ENCODE measurements around the gene SLC24A3. TPM values are rescaled to one million over a fixed set of nuclear protein-coding genes. Genes with fewer than 3 reads are reported as not detected.

Gene SLC24A3
- total and polyA plus RNA-seq, 11 donors, result 0.26 to 3.9 (median 0.77) TPM

DNA sequence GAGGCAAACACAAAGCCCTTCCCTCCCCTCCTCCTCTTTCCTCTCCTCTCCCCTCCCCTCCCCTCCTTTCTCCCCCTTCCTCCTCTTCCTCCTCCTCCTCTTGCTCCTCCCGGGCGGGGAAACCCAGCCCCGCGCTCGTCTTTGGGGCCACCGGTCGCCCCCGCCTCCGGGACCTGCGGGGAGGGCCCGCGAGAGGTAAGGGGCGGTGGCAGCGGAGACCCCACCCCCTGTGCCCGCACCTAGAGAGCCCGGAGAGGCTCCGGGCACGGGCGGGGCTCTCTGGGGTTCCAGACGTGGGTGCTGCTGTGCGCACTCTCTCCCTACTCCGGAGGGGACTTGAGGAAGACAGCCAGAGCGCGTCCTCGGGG is 545.7 kb downstream of the SLC24A3 start, which contains the start of gene RIN2:
Gene RIN2, plus strand, starts transcription at position 126 of the 368 bp plus-strand sequence. CDS start 131,344 bp downstream, outside the sequence.
- DNase-seq (peak in 1 of 5 donors; percentile 86), ATAC-seq (peak; percentile 37 to 78 (median 66))
- no peaks in the 10 kb centered on the region for H3K9me3 ChIP-seq
- intact Hi-C loops (cut with DNase I), result loop anchor here in 7 of 10 donors (2.0 to 10.0 kb wide), 4 partner anchors 27 to 67 kb away; no protein-coding TSS in a partner anchor
- peaks cover 0 to 10% (median 0%) of the 10 kb centered on the region in 9 donors for H3K36me3 ChIP-seq
- peak within 1 kb of the TSS; percentile 52 to 94 (median 78) for H3K4me3 ChIP-seq
- 1 to 2% (median 2%) methylated on average over 21 to 25 of the region's 25 CpGs for WGBS, 4 donors
- H3K4me1 ChIP-seq, result peaks cover 6 to 50% (median 39%) of the 10 kb centered on the region in 12 donors
- no peak for TF ChIP-seq CTCF (IDR thresholded peaks at IDR 0.05)
- peak in 1 of 2 donors; percentile 44 for TF ChIP-seq POLR2A (IDR thresholded peaks at IDR 0.05)
- H3K27ac ChIP-seq, result peak within 1 kb of the TSS; percentile 91 to 100 (median 98)
- H3K27me3 ChIP-seq, result no peaks in the 10 kb centered on the region

- peaks cover 6 to 50% (median 40%) of the 10 kb centered on the region in 12 donors for H3K4me1 ChIP-seq
- H3K4me3 ChIP-seq, result peak overlapping the region; percentile 52 to 94 (median 78)
- DNase-seq (peak; percentile 81 to 93 (median 90)), ATAC-seq (peak; percentile 45 to 69 (median 62))
- H3K27me3 ChIP-seq, result no peaks in the 10 kb centered on the region
- peak overlapping the region; percentile 91 to 100 (median 98) for H3K27ac ChIP-seq
- H3K9me3 ChIP-seq, result no peaks in the 10 kb centered on the region
- intact Hi-C loops (cut with DNase I), result loop anchor here in 7 of 10 donors (2.0 to 10.0 kb wide), 4 partner anchors 26 to 68 kb away; no protein-coding TSS in a partner anchor
- 1 to 2% (median 1%) methylated on average over 33 to 54 of the region's 54 CpGs for WGBS, 4 donors
- TF ChIP-seq CTCF (IDR thresholded peaks at IDR 0.05) (peak in 6 of 12 donors; percentile 6 to 41 (median 20)), POLR2A (IDR thresholded peaks at IDR 0.05) (no peak)
- H3K36me3 ChIP-seq, result peaks cover 0 to 10% (median 0%) of the 10 kb centered on the region in 9 donors
Observed at GRCh38 chr20:19758501-19759331, 546.3 kb downstream of the SLC24A3 start.

- intact Hi-C loops (cut with DNase I), result loop anchor here in 2 of 10 donors (5.0 kb wide), 2 partner anchors 68 to 217 kb away; no protein-coding TSS in a partner anchor
- no peak for DNase-seq
- no peaks in the 10 kb centered on the region for H3K9me3 ChIP-seq
- H3K4me3 ChIP-seq, result peak overlapping the region in 1 of 12 donors; percentile 94
- no peaks in the 10 kb centered on the region for H3K27me3 ChIP-seq
- no peak for ATAC-seq
- H3K4me1 ChIP-seq, result peaks cover 6 to 66% (median 46%) of the 10 kb centered on the region in 12 donors
- 52 to 77% (median 57%) methylated on average over 3 of the region's 3 CpGs for WGBS, 4 donors
- TF ChIP-seq POLR2A (IDR thresholded peaks at IDR 0.05) (no peak), CTCF (IDR thresholded peaks at IDR 0.05) (no peak)
- H3K36me3 ChIP-seq, result peaks cover 0 to 10% (median 0%) of the 10 kb centered on the region in 9 donors
- peak overlapping the region; percentile 10 to 100 (median 98) for H3K27ac ChIP-seq
Observed at GRCh38 chr20:19760371-19760721, 547.9 kb downstream of the SLC24A3 start.

DNA sequence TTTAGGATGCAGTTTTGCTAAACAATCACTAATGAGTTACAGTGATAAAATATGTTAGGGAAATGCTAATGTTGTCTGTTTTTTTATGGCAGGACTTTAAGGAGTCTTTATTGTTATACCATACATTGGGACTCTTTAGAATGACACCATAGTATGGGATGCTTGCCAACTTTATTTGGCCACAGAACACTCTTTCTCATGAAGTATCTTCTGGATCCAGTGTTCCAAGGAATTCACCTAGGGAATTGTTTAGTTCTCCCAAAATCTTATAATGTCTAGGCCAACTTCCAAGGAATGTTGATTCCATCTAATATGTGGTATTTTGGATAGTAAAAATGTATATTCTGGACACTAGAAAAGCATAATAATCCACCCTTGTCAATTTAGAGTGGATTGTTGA is 548.9 kb downstream of the SLC24A3 start:
- H3K27me3 ChIP-seq, result no peaks in the 10 kb centered on the region
- peak overlapping the region in 7 of 12 donors; percentile 5 to 99 (median 97) for H3K27ac ChIP-seq
- H3K36me3 ChIP-seq, result peaks cover 0 to 10% (median 0%) of the 10 kb centered on the region in 9 donors
- H3K4me3 ChIP-seq, result no peak overlapping the region
- H3K4me1 ChIP-seq, result peaks cover 6 to 66% (median 46%) of the 10 kb centered on the region in 12 donors
- no peaks in the 10 kb centered on the region for H3K9me3 ChIP-seq
- no peak for TF ChIP-seq POLR2A (IDR thresholded peaks at IDR 0.05)
- TF ChIP-seq CTCF (IDR thresholded peaks at IDR 0.05), result no peak
- no peak for ATAC-seq
- no peak for DNase-seq
- intact Hi-C loops (cut with DNase I), result loop anchor here in 2 of 10 donors (5.0 kb wide), 2 partner anchors 69 to 216 kb away; no protein-coding TSS in a partner anchor

Data from heart left ventricle (tissue), 16 donors.